Measurements from ENCODE around the gene SLC7A4.

SLC7A4 gene

GRCh38 chr22:20983081-20983771 lies 49.1 kb downstream of the SLC7A4 start:
- no peak for DNase-seq

GRCh38 chr22:20982563-20982882 lies 49.8 kb downstream of the SLC7A4 start:
- no peak for DNase-seq

- peak; percentile 61 for DNase-seq
These were observed 50.4 kb downstream of the SLC7A4 start, which contains the start of gene LZTR1 for GRCh38 chr22:20981787-20982562. Gene LZTR1 (plus strand): TSS chr22:20982297. CDS start chr22:20982372, 75 bp downstream.

- no peak for DNase-seq
These were observed 51.2 kb downstream of the SLC7A4 start for GRCh38 chr22:20980938-20981722.

- no peak for DNase-seq
These were observed 51.8 kb downstream of the SLC7A4 start for GRCh38 chr22:20980523-20980922.

- DNase-seq = no peak
These were observed 52.4 kb downstream of the SLC7A4 start for GRCh38 chr22:20979940-20980453.

- DNase-seq = no peak
These were observed 53.0 kb downstream of the SLC7A4 start for GRCh38 chr22:20979243-20979809.
